GM12873 (cell line): Measurements from ENCODE around the gene SLCO3A1.

Experiments
- TF ChIP-seq, protein P1 (sequence below): IDR thresholded peaks from 2 replicates; pipeline ENCODE4 v1.5.1; 2012; ENCODE audit warnings: low read depth, mild to moderate bottlenecking, moderate library complexity, low read length, control low read depth; ENCODE audit not compliant: insufficient read depth; ENCODE audit errors: missing control alignments

Gene SLCO3A1

DNA sequence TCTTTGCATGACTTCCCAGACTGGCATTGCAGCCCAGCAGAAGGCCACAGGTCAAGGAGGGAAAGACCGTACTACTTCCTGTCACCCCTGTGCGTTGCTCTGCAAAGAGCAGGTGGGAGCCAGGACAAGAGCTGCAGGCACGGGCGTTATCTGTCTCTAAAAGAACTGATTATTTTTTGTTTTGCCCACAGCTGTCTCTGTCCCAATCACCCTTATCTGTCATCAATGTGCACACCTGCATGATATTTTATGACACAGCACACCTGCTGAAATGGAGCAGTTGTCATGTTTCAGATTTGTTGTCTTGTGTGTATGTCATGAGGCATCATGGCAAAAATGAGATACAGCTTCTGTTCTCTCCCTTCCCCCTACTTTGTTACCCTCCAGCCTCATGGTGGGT lies 58.8 kb downstream of the SLCO3A1 start:
- TF ChIP-seq, protein P1, sequence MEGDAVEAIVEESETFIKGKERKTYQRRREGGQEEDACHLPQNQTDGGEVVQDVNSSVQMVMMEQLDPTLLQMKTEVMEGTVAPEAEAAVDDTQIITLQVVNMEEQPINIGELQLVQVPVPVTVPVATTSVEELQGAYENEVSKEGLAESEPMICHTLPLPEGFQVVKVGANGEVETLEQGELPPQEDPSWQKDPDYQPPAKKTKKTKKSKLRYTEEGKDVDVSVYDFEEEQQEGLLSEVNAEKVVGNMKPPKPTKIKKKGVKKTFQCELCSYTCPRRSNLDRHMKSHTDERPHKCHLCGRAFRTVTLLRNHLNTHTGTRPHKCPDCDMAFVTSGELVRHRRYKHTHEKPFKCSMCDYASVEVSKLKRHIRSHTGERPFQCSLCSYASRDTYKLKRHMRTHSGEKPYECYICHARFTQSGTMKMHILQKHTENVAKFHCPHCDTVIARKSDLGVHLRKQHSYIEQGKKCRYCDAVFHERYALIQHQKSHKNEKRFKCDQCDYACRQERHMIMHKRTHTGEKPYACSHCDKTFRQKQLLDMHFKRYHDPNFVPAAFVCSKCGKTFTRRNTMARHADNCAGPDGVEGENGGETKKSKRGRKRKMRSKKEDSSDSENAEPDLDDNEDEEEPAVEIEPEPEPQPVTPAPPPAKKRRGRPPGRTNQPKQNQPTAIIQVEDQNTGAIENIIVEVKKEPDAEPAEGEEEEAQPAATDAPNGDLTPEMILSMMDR, result no peak

DNA sequence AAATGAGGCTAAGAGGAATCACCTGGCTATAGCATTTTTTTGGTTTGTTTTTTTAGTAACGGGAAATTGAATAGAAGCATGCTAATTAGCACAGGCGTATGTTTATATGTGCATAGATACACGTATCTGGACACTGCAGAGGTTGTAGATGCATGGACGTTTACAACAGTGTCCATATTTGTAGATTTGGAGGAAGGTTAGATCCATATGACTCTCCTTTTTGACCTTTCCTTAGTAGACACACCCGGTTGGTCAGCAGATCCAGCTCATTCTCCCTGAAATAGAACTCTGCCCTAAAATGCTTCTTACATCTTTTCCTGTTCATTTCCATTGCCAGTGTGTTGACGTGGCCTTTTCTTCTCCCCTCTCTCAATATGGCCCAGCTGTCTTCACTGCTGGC lies 60.1 kb downstream of the SLCO3A1 start:
- TF ChIP-seq, protein P1, result no peak

DNA sequence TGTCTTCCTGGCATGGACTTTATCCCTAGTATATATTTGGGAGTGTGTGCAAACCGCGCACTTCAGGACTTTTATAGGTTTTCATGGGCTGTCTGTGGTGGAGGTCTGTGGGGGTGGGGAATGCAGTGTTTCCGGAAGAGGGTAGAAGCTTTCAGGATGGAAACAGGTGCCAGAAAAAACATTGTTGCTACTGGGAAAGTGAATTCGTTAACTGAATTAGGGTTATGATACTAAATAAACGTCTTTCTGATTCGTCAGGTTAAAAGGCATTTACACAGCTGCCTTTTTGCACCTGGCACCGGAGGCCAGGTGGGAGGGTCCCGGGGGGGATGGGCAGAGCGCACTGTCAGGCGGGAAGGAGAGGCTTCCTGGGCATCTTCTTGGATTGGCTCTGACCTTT lies 62.1 kb downstream of the SLCO3A1 start:
- TF ChIP-seq, protein P1, result no peak

DNA sequence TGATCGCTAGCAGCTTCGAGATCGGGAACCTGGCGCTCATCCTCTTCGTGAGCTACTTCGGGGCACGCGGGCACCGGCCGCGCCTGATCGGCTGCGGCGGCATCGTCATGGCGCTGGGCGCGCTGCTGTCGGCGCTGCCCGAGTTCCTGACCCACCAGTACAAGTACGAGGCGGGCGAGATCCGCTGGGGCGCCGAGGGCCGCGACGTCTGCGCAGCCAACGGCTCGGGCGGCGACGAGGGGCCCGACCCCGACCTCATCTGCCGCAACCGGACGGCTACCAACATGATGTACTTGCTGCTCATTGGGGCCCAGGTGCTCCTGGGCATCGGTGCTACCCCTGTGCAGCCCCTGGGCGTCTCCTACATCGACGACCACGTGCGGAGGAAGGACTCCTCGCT lies 62.5 kb downstream of the SLCO3A1 start:
- TF ChIP-seq, protein P1, result no peak

DNA sequence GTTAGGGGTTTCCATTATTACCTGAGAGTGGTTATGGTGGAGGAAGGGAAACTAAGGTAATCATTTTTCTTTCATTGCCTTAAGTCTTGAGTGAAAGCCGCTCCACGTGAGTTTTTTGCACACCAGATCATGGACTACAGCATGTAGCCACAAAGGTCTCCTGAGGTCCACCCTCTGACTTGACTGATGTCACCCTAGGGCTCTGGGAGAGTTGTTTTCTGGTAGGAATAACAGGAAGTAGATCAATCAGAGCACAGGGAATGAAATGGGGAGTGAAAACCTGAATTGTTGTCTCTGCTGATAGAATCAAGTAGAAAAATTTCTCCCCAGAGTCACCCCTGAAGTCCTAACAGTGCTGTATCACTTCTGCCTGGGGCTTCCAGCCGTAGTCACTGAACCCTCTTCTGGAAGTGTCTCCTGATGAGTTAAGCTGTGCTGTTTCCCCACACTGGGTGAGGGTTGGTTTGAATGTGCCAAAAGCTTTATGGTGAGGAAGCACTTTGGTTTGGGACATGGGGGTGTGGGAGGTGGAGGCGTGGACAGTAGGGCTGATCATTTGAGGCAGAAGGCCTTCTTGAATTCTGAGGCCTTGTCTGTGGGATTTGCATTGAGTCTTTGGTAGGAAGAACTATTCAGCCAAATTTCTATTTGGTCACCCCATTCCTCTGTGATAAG lies 64.3 kb downstream of the SLCO3A1 start:
- TF ChIP-seq, protein P1, result no peak

DNA sequence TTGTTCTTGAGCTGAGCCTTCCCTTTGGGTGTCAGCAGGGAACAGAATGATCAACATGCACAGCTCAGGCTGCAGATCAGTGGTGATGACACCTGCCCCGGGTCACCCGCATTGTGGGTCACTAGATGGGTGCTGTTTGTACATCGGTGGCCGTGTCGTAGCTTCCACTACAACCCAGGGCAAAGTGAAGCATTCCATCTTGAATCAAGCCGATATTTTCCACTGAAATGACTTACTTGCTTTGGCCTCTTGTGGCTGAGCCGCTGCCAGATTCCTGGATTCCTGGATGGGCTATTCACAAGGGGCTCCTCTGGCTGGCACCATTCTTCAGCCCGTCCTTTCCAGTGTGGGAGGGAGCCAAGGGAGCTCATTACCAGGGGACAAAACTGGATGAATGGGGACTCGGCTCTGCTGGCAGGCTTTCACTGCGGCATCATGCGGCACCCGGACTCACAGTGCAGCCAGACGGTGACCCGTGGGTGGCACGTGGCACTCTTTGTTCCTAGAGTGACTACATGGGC lies 65.6 kb downstream of the SLCO3A1 start:
- TF ChIP-seq, protein P1, result no peak

DNA sequence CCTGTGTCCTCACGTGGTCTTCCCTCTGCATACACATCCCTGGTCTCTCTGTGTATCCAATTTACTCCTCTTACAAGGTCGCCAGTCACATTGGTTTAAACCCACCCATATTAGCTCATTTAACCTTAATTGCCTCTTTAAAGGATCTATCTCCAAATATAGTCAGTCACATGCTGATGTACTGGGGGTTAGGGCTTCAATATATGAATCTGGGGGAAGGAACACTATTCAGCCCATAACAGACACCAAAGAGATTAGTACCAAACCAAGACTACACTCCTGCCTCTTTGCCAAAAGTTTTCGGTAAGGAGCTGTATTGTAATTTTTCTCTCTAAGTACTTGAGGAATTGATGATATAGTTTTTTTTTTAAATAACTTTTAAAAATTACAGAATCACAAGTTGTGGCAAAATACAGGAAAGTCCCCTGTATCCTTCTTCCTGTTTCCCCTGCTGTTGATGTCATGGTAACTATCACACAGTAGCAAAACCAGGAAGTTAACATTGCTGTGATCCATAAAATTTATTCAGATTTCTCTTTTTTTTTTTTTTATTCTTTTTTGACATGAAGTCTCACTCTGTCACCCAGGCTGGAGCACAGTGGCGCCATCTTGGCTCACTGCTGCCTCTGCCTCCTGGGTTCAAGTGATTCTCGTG lies 67.8 kb downstream of the SLCO3A1 start:
- TF ChIP-seq, protein P1, result no peak
